Right lobe of liver (tissue), 6 donors: ENCODE results near the gene GABBR1. TPM values are rescaled to one million over a fixed set of nuclear protein-coding genes. Genes with fewer than 3 reads are reported as not detected.
A peak's percentile ranks its signal among the peaks of the same experiment; 100 is the strongest.

Experiments
- ATAC-seq, 4 donors: fragments of 200-7000 bp; cut with Tn5 transposase; one replicate each; pipeline ENCODE4 v1.9.1; 2020; ENCODE audit warnings: mild to moderate bottlenecking in 4 of 4, moderate library complexity in 4 of 4
- DNase-seq, 3 donors: peaks; one replicate each; pipeline ENCODE4 v3.0.0-alpha.2; 2020
- H3K27ac ChIP-seq, 3 donors: fragments of 200-600 bp; one replicate each; pipeline ENCODE4 v1.8.0; 2022
- H3K27me3 ChIP-seq, 2 donors: fragments of 200-600 bp; one replicate each; pipeline ENCODE4 v1.8.0; 2022
- H3K36me3 ChIP-seq, 4 donors: fragments of 200-600 bp; sonication (generic) in 1 of 4; one replicate each; pipeline versions ENCODE4 v1.5.1 to v1.8.0; 2017 to 2022; ENCODE audit warnings: control low read depth in 1 of 4
- H3K4me1 ChIP-seq, 4 donors: fragments of 200-600 bp; sonication (generic) in 1 of 4; one replicate each; pipeline versions ENCODE4 v1.5.1 to v1.8.0; 2017 to 2022; ENCODE audit warnings: control low read depth in 1 of 4
- H3K4me3 ChIP-seq, 3 donors: fragments of 200-600 bp; one replicate each; pipeline ENCODE4 v1.8.0; 2022
- H3K9me3 ChIP-seq, 4 donors: fragments of 200-600 bp; sonication (generic) in 1 of 4; one replicate each; pipeline versions ENCODE4 v1.5.1 to v1.8.0; 2017 to 2022; ENCODE audit warnings: control low read depth in 1 of 4
- CTCF ChIP-seq, 4 donors: fragments of 200-600 bp in 3 of 4; fragments of 450-650 bp in 1 of 4; IDR thresholded peaks; one replicate each; pipeline versions ENCODE4 v1.5.1 to v1.8.0; 2016 to 2022; ENCODE audit warnings: antibody characterized with exemption in 4 of 4, mild to moderate bottlenecking in 2 of 4
- POLR2A ChIP-seq: fragments of 450-650 bp; IDR thresholded peaks from one replicate; pipeline ENCODE4 v1.6.1; 2017; ENCODE audit warnings: antibody characterized with exemption, mild to moderate bottlenecking
- WGBS: methylation state at CpG from one replicate; pipeline ENCODE4 v1.1.6; 2018; ENCODE audit warnings: low coverage, low lambda C conversion rate; ENCODE audit not compliant: insufficient coverage; ENCODE audit errors: missing lambda C conversion rate; 5-methylcytosine and 5-hydroxymethylcytosine counted together
- intact Hi-C, 2 donors: fragments of 100-400 bp; cut with DNase I; formaldehyde crosslinking; loops; one replicate each; pipeline versions ENCODE4 v1.11.2 to v1.14.1; 2022
- total RNA-seq, 6 experiments: library from RNA; depleted of rRNA in 2 of 6; stranded (reverse); fragments of >200 nt in 2 of 6; fragmentation: NEBNext Ultra II Directional in 3 of 6; extraction: Animal tissue kit (Norgen Biotek cat#: 25700) in 3 of 6; gene quantifications; one replicate each; pipeline versions ENCODE4 v1.1.0 to v1.2.4, GENCODE V29; 2016 to 2023
- donor health status: DM: no; HTN: yes; CAD: no.
- donor health status: DM: no; HTN: no; CAD: no.
- donor health status: DM: no; HTN: no; CAD: no.
- donor health status: DM: no; HTN: yes; CAD: no.
- donor health status: DM: no; HTN: yes; CAD: no.

The GABBR1 gene
- total RNA-seq, 6 experiments from 2014 or later, result 2.4 to 5.6 (median 4.9) TPM

GRCh38 chr6:29641430-29642148 is 8.6 kb upstream of the GABBR1 start:
- TF ChIP-seq POLR2A (no peak), CTCF (IDR thresholded peaks at IDR 0.05) (no peak)
- ATAC-seq, result peak in 2 of 4 donors; percentile 13 to 16
- intact Hi-C loops, result no loop called here

GRCh38 chr6:29637247-29637646 is 4.3 kb upstream of the GABBR1 start:
- peaks cover 0 to 8% of the 10 kb centered on the region in 2 donors for H3K27me3 ChIP-seq
- DNase-seq (no peak), ATAC-seq (no peak)
- H3K4me1 ChIP-seq, result no peaks in the 10 kb centered on the region
- intact Hi-C loops, result no loop called here
- H3K9me3 ChIP-seq, result no peaks in the 10 kb centered on the region
- H3K36me3 ChIP-seq, result no peaks in the 10 kb centered on the region
- TF ChIP-seq POLR2A (no peak), CTCF (IDR thresholded peaks at IDR 0.05) (no peak)
- no peak overlapping the region for H3K4me3 ChIP-seq
- no peak overlapping the region for H3K27ac ChIP-seq
- WGBS, result 70% methylated on average over 6 of the region's 9 CpGs

More at GRCh38 chr6:29641430-29642148, 8.6 kb upstream of the GABBR1 start:
- Histone ChIP-seq H3K4me3 (no peak overlapping the region), H3K27me3 (no peaks in the 10 kb centered on the region), H3K4me1 (no peaks in the 10 kb centered on the region), H3K9me3 (no peaks in the 10 kb centered on the region), H3K36me3 (no peaks in the 10 kb centered on the region), H3K27ac (no peak overlapping the region)
- 30% methylated on average over 3 of the region's 3 CpGs for WGBS
- DNase-seq, result no peak

- 14% methylated on average over 9 of the region's 9 CpGs for WGBS
- Histone ChIP-seq H3K27ac (no peak overlapping the region), H3K9me3 (no peaks in the 10 kb centered on the region), H3K27me3 (peaks cover 0 to 14% of the 10 kb centered on the region in 2 donors), H3K4me3 (peak overlapping the region; percentile 36 to 49 (median 36)), H3K36me3 (no peaks in the 10 kb centered on the region), H3K4me1 (no peaks in the 10 kb centered on the region)
- ATAC-seq (peak in 1 of 4 donors; percentile 3), DNase-seq (no peak)
- TF ChIP-seq POLR2A (no peak), CTCF (IDR thresholded peaks at IDR 0.05) (no peak)
- intact Hi-C loops, result no loop called here
Measured at GRCh38 chr6:29633534-29633905, 537 bp upstream of the GABBR1 start.

- 7% methylated on average over 24 of the region's 53 CpGs for whole genome bisulfite sequencing
- intact Hi-C loops, result no loop called here
- peak overlapping the region; percentile 36 to 49 (median 36) for H3K4me3 ChIP-seq
- H3K27ac ChIP-seq, result no peak overlapping the region
- no peaks in the 10 kb centered on the region for H3K36me3 ChIP-seq
- peak; percentile 20 to 50 (median 24) for ATAC-seq
- DNase-seq, result peak in 2 of 3 donors; percentile 59 to 64
- TF ChIP-seq POLR2A (no peak), CTCF (IDR thresholded peaks at IDR 0.05) (no peak)
- H3K27me3 ChIP-seq, result peaks cover 0 to 18% of the 10 kb centered on the region in 2 donors
- H3K4me1 ChIP-seq, result no peaks in the 10 kb centered on the region
- H3K9me3 ChIP-seq, result no peaks in the 10 kb centered on the region
Measured at GRCh38 chr6:29631860-29632731, 887 bp downstream of the GABBR1 start.
